ENCODE data around the gene ADAMTS2.

Gene ADAMTS2

DNA sequence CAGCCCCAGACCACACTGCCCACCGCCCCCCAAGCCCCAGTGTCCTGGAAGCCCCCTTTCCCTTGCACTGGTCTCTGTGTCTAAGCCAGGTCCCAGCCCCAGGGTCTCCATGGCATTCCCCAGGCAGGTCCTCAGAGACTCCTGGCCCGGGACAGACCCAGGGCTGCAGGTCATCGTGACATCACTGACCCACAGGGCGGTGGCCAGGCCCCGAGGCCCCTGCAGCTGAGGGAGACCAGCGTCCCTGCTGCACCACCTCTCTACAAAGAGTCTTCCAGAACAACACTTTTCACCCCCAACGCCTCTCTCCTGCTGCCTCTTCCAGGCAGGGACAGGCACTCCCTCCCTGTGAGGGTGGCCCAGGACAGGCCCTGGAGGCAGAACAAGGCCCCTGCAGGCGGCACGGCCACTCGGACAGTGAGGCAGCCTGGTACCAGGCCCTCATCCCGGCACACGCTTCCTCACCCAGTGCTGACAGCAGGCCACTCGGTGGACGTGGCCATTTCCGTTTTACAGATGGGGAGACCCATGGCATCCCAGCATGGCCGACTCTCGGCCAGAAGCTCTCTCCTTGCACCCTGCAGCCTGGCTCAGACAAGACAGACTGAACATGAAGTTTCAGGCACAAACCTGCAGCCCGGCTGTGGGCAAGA, 136.4 kb downstream of the ADAMTS2 start:
- DNase-seq, result no peak

DNA sequence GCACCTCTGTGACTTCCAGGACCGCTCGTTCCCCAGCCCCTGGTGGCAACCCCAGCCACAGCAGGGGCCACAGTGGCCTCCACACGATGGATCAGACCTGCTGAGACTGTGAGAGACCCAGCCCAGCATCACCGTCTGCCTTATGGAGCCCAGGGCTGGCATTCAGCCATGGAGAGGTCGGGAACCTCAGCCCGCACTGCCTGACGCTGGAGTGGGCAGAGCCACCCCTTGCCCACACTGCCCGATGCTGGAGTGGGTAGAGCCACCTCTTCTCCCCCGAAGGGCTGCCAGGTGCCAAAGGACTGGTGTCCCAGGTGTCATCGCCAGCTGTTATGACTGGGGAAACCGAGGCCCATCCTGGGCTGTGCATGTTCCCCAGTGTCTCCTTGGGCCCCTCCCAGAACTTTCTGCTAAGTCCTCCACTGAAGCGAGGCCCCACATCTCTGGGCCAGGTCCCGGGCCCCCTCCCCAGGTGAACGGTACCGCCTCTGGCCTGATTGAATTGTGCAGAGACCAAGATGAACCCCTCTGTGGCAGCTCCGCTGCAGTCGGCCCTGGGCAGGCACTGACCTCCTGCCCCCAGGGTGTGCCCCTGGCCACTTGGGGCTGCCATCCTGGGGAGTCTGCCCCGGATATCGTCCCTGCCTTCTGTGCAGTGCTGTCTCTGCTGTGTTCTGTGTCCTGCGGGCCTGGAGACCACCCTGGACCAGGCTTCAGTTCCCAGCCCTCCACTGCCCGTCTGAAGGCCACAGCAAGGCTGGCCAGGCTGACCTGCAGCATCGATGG, 137.1 kb downstream of the ADAMTS2 start:
- DNase-seq, result no peak

DNA sequence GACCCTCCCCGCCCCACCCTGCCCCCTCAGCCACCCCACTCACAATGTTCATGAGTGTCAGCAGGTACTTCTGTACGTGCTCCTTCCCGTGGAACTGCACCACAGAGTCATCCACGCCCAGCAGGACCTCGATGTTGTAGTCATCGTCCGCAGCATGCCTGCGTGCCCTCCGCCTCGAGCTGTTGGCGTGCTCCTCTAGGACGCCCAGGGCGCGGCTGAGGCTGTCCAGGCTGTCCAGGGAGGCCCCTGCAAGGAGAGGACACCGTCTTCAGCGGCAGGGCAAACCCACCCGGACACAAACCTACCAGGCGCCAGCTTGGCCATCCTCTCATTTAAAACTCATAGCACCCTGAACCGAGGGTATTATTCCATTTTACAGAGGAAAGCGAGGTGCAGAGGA, 137.8 kb downstream of the ADAMTS2 start:
- DNase-seq, result no peak

DNA sequence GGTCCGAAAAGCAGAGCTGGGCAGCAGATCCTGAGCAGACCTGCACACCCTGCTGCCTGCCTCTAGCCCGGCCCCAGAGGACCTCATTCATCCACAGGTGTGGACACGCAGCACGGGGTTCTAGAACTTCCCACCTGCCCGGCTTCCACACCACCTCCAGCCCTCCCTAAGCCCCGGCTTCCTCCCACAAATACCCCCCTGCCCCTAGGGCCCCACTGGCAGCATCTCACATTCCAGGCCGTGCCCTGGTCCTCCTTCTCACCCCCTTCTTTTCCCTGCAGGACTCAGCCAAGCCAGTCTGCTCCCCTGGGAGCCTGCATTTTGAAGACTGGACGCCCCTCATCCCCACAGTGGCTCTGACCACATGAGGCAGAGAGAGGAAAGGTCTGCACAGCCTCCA, 138.9 kb downstream of the ADAMTS2 start:
- no peak for DNase-seq

DNA sequence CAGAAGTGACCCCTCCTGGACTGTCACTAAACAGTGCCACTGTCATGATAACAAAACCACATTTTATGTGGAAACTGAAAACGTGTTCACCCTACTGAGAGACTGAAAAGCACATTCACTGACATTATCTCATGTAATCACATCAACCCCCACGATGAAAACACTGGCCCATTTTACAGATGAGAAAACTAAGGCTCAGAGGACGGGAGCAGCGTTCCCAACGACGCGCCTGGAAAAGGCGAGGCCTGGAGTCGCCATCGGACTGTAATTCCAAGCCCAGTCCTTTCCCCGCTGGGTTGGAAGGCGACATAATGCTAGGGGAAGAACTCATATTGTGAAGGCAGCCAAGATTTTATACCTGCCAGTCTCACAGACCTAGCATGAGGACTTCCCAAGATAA, 140.0 kb downstream of the ADAMTS2 start:
- no peak for DNase-seq

DNA sequence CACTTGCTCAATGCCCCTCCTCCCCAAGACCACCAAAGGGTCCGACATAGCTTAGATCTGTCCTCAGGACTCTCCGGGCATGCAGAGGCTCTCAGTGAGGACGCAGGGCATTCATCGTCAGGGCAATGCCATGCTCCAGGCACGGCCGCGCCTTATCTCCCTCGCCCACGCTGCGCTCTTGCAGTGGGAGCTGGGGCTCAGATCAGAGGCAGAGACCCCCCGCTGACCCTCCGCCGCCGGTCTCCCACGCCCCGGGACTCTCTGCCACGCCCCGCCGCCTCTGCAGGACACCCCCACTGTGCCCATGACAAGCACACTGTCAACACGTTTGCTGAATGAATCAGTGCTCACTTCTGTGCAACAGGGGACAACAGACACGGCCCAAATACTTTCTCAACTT, 140.7 kb downstream of the ADAMTS2 start:
- no peak for DNase-seq

DNA sequence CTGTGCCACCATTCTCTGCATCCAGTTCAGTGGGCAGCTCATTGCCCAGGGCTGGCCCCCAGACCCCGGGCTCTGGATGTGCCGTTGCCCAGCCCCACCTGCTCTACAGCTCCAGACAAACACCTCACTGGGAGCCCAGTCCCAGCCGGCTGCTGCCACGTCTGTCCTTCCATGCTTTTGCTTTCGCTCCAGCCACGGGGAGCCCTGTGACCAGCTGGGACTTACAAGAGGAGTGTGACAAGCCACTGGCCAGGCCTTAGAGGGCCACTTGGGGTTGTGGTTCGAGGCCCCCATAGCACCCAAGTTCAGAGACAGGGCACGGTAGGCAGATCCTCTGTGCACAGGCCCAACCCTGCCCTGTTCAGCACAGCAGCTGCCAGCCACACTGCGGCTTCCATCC, 142.0 kb downstream of the ADAMTS2 start:
- no peak for DNase-seq

DNA sequence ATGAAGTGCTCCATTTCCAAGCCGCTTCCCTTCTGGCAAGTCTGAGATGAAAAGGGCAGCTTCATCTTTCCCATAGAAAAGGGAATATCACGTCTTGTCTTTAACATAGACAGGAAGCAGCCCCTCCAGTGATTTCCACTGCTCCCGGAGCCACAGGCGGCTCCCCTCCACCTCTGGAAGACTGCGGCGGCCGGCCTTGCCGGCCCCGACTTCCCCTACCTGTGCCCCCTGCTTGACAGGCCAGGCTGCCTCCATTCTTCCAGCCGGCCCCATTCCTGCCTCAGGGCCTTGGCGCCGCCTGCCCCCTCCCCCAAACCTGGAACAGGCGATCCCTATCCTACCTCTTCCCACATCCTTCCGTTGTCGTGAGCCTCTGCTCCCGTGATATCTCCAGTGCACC, 143.3 kb downstream of the ADAMTS2 start:
- no peak for DNase-seq

DNA sequence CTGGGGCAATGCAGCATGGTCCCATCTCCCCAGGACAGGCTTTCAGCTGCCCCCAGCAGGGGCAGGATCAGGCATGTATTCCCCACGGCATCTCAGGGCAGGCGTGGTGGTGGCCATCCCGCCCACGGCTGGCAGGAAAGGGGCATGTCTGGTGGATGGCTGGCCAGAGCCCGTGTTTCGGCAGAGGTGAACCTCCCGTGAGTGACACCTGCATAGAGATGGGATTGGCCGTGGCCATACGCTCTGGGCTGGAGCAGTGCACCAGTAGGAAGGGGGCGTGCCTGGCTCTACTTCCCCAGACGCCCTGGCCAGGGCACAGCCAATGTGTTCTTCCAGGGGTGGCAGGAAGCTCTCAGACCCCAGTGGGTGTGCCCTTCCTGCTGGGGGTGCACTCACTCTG, 146.0 kb downstream of the ADAMTS2 start:
- DNase-seq, result no peak

DNA sequence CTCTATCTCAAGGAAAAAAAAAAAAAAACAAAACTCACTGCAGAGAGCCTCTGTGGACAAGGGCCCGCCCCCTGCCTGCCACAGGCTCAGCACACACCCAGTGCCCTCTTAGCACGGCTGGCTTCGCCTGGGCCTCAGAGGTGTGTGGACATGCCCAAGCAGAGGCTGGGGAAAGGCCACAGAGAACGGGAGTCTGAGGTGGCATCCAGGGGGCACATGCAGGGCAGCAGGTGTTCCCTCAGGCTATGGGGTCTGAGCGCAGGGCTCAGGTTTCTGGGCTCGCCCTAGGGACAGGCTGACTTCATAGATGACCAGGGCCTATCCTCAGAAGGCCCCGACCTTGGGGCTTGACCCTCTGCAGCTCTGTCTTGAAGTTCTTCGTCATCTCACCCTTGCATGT, 146.4 kb downstream of the ADAMTS2 start:
- no peak for DNase-seq

DNA sequence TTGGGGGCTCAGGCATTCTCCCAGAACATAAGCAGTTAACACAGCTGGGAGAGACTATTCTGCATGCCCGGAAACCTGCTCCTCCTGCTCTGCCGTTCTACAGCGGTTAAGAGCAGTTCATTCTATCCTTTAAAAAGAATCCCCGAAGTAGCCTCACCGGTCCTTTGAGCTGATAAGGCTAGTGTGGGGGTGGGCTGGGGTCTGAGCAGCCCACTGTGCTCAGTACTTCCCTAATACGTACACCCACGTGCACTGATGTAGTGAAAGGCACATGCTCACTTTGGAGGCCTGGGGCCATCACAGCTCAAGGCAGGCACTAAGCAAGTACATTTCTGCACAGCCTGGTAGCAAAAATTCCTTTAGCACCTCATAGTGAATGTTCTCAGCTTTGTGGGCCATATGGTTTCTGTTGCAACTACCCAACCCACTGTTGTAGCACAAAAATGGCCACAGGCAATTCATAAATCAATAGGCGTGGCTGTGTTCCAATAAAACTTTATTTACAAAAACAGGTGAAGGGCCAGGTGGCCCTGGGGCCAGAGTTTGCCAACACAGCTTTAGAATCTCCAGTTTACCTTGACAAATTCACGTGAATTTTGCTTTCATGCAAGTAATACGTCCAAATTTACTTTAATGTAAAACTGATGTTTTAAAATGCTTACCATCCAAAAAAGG, 148.7 kb downstream of the ADAMTS2 start:
- no peak for DNase-seq

DNA sequence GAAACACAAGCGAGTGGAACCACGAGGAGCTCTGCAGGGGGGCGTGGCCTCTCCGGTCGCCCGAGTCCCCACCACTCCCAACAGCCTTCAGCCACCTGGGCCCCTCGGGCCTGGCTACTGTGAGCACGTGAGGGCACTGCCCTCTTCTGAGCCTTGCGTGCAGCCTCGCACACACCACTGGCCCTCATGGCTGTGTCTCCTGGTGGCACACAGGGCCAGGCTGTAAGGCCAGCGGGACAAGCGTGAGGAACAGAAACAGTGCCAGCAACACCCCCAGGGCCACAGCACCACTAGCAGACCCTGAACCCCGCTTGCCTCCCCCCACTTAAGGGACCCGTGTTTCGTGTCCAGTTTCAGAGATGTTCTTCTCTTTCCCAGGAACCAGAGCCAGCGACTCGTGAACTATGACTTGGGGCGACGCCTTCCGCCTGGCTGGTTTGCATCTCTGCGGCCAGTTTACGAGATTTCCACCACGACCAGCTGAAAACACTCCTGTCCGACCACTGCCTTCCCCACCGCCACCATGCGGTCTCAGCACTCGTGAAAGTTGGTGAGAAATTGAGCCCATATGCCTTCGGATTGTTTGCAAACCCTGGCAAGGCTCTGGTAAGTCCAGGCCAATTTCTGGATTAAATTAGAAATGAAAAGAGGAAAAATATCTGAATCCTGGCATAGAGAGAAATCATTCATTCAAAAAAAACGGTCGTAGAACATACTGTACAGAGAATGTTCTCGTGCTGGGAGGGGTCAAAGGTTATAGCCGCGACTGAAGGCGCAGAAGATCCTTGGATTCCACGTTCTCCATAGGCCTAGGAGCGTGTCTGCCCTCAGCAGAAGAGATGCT, 149.5 kb downstream of the ADAMTS2 start:
- no peak for DNase-seq

DNA sequence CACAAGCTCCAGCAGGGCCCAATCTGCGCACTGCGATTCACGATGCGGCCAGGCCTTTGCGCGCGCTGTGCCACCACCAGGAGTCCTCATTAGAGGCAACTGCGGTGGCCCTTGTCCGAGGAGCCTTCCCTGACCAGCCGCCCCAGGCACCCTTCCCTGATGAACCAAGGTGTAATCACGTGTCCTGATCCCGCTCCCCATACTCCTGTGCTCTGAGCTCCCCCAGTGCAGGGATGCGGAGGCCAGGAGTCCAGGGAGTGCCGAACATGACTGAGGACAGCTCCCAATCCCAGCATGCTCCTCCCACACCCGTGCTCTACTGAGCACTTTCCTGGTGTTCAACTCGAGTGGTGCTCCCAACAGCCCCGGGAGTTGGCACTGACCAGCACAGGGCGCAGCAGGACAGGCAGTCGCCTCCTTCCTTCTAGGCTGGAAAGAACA, 150.3 kb downstream of the ADAMTS2 start:
- no peak for DNase-seq

DNA sequence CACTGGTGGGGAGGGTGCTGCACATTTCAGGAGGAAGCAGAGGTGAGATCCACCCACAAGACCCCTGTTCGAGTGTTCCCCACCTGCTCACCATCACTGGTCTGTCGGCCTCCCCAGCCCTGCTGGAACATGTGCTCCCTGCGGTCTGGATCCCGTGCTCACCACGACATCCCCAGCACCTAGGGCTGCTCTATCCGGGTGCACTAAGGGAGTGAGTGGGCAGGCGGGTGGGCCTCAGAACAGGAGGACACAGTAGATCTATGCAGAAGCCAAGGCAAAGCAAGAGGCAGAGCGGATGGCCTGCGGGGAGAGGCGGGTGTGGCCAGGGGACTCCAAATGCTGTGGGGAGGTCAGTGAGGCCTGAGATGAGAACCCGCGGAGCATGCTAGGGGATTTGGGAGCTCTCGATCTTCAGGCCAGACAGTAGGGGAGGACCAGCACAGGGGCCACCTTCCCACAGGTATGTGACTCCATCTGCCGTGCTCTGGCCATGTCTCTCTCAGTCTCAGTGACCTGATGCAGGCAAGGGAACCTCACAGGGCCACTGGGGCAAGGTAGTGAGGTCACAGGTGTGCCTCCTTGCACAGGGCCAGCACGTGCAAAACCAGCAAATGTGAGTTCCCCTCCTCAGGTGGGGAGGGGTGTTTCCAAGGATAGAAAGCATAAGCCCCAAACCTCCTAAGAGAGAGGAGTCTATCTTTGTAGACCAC, 150.9 kb downstream of the ADAMTS2 start:
- DNase-seq, result no peak

DNA sequence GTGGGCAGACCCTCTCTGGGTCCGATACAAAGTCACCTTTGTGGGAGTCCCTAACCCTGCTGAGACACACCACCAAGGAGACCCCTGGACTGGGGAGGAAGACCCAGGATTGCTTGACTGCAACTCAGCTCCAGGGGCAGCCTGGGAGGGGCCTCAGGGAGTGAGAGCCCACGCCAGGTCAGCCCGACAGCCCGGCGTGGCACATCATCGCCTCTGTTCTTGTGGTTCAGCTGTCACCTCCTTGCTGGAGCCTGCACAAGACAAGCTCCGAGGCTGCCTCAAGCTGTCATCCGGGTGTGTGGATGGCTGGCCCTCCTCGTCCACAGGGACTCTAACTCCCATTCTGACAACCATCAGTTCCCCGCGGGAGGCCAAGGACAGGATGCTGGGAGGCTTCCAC, 151.5 kb downstream of the ADAMTS2 start:
- no peak for DNase-seq

DNA sequence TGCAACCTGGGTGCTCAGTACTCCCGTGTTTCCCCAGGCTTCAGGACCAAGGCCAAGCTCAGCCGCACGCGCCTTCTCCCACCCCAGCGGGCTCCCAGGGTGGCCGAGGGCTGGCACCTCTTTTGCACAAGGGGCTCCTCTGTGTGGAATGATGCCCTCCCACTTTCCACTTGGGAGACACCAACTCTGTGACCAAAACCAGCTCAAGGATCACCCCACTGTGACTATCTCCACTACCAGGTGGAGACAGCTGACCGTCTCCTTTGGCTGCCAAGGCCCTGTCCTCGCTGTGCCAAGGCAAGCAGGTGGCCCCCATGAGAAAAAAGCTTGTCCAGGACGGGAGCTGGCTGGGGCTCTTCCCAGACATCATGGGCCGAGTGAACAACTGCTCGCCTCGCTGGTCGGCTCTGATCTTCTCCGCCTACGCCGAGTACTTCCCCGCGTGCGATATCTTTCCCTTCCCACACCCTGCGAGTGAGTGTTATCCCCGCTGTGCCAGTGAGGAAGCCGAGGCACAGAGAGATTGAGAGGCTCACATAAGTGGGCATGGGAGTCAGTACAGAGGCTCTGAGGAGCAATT, 152.3 kb downstream of the ADAMTS2 start:
- DNase-seq, result no peak

DNA sequence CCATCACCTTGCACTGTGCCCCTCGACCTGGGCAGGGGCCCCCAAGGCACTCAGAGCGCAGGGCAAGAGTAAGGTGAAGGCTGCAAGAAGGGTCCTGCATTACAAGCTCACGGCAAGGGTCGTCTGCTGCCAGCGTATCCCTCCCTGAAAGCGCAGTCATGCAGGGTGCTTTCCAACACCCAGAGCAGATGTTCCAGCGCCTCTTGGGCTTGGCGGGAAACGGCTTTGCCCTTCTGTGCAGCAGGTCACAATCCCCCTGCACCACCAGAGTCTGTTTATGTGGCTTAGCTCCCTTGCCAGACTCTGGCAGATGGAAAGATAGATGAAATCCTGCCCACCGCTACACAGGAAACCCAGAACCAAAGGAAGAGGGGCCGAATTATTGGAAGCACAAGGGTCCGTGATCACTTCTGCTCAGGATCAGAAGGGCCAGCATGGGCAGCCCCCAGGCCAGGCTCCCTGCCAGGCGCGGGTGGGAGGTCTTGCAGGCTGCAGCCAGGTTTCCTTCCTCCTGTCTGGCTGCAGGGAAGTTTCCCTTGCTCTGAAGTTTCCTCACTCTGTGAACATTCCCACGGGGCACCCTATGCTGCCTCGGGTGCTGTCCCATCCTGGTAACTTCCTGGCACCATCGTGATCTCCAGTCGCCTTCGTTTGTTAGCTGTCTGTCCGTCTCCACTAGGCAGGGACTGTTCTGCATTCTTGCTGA, 152.9 kb downstream of the ADAMTS2 start:
- no peak for DNase-seq

DNA sequence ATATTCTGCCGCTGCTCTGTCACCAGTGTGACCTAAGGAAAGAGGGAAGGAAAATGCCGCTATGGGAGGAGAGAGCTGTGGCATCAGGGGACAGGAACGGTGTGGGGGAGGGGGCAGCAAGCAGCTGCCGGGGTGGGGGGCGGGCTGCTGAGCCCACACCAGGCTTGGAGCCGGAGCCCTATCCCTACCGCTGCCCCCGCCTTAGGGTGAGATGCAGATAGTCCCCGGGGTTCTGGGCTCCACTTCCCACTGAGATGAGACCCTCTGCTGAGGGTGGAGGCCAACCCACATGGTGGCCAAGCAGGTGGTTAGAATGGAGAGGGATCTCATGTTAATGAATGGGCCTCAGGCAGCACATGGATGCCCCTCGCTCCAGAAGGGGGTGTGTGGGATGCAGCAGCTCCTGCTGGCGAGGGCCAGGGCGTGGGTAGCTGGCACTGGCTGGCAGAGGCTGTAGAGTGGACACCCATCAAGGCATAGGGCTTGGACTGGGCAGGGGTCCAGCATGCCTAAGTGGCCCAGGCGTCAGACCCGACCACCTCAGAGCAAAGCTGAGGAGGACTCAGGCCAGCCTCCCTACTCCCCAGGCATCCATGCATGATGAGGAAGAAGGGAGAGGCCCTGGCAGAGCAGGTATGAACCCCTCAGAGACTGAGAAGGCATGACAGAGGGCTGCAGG, 153.6 kb downstream of the ADAMTS2 start:
- DNase-seq, result no peak

DNA sequence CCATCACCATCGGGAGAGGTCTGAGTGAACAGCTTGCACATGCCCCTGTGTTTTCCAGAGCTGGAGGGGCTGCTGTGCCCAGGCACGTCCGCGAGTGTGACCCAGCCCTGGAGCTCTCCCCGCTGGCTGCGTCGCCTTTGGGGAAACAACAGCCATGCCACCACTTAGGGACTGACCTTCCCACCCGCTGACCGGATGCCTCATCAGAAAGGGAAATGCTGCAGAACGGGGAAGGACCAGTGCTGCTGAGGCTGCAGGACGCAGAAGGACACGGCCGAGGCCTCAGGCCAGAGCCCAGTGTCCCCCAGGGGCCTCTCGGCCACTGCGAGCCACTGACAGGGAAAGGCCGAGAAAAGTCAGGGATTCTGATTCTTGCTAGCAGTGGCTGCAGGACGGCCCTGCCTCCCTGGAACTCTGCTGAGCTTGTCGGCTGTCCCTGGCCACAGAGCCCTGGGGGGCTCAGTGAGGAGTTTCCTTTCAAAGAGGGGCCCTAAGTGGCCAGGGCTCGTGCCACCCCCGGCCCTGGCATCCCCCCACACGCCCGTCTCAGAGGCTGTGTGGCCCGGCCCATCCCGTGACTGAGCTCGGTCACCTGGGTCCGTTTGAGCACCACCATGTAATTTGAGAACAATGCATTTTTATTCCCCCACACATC, 154.3 kb downstream of the ADAMTS2 start:
- DNase-seq, result no peak

DNA sequence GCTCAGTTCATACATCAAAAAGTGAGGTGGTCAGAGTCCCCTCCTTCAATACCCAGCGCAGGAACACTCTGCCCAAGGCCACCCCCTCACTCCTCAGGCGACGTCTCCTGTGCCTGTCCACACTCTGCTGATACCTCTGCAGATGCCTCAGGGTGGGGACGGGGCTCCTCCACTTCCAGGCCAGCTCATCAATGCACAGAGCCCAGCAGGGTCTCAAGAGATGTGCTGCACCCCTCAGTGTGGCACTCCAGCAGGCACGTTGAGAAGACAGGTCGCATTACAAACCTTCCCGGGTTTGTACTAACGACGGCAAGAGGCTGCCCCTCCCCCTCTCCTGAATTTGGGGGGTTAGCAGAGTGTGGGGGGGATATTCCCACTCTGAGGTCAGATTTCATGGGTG, 156.6 kb downstream of the ADAMTS2 start:
- DNase-seq, result no peak
